ENCODE measurements around the gene SYNGR2.
"Not testable (repeated sequence)": the region's sequence is repeated elsewhere in the genome, so short reads cannot be mapped to it uniquely, and the experiment has no call there.

SYNGR2 gene

DNA sequence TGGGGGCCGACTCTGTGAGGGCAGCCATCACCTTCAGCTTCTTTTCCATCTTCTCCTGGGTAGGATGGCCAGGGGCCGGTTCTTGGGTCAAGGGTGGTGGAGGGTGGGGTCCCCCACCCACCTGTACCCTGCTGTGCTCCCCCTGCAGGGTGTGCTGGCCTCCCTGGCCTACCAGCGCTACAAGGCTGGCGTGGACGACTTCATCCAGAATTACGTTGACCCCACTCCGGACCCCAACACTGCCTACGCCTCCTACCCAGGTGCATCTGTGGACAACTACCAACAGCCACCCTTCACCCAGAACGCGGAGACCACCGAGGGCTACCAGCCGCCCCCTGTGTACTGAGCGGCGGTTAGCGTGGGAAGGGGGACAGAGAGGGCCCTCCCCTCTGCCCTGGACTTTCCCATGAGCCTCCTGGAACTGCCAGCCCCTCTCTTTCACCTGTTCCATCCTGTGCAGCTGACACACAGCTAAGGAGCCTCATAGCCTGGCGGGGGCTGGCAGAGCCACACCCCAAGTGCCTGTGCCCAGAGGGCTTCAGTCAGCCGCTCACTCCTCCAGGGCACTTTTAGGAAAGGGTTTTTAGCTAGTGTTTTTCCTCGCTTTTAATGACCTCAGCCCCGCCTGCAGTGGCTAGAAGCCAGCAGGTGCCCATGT is 3.3 kb downstream of the SYNGR2 start:
- DNase-seq (ENCODE audit: low spot score) = not testable (repeated sequence)

DNA sequence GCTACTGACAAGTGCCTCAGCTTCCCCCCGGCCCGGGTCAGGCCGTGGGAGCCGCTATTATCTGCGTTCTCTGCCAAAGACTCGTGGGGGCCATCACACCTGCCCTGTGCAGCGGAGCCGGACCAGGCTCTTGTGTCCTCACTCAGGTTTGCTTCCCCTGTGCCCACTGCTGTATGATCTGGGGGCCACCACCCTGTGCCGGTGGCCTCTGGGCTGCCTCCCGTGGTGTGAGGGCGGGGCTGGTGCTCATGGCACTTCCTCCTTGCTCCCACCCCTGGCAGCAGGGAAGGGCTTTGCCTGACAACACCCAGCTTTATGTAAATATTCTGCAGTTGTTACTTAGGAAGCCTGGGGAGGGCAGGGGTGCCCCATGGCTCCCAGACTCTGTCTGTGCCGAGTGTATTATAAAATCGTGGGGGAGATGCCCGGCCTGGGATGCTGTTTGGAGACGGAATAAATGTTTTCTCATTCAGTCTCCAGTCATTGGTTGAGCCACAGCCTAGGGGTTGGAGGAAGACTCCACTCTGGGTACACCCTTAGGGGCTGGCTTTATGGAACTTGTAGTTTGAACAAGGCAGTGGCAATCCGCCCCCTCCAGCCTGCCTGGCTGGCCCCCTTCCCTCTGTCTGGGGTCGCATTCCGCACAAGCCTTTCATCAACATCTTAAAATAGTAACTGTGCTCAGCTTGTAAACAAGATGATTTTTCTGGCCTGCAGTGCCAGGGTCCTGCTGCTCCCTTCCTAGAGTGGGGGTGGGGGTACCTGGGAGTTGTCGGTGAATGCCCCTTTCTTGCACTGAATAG is 4.1 kb downstream of the SYNGR2 start:
- no peak for DNase-seq (ENCODE audit: low spot score)

DNA sequence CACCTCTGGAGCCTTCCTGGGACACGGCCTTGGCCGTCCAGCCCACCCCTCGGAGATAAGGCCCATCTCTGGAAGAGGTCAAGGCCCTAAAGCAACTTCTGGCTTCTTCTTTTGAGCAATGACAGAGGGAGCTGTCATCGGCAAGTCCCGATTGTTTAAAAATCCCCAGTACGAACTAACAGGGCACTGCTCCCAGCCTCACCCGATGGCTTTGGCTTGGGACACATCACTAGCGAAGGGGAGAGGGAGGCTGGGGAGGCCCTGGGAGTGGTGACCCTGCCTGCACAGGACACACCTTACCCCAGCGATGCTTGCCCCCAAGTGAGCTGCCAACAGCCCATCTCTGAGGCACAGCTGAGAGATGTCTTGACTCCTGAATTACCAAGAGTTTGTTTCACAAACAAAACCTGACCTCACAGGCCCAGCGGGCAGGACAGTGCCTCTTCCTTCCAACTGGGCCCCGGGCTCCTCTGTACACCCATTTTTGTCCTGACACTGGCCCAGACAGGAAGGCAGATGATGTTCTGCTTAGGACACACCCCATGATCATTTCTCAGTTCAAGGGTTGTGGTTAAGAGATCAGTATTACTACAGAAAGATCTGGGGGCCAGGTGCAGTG is 4.8 kb downstream of the SYNGR2 start:
- DNase-seq (ENCODE audit: low spot score) = no peak

DNA sequence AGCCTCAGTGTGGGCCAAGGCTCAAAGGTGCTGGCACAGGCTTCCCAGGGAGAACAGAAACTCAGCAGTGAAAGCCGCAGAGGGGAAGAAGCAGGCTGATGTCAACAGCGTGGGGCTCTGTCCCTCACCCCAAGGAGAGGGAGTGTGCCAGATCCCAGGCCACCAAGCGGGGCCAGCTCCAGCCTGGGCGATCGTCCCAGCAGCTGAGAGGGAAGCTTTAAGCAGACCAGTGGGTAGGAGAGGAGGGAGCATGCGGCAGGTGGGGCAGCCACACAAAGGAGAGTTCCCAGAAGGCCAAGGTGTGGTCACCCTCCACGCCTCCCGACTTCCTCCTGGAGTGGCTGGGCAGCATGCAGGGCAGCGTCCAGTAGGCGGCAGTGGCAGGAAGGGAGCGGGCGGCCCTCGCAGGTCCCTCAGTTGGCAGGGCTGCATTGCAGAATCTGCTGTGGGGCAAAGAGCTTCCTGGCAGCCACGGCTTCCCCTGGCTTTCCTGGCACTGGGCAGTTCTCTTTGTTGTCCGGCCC is 6.0 kb downstream of the SYNGR2 start:
- DNase-seq (ENCODE audit: low spot score) = no peak

DNA sequence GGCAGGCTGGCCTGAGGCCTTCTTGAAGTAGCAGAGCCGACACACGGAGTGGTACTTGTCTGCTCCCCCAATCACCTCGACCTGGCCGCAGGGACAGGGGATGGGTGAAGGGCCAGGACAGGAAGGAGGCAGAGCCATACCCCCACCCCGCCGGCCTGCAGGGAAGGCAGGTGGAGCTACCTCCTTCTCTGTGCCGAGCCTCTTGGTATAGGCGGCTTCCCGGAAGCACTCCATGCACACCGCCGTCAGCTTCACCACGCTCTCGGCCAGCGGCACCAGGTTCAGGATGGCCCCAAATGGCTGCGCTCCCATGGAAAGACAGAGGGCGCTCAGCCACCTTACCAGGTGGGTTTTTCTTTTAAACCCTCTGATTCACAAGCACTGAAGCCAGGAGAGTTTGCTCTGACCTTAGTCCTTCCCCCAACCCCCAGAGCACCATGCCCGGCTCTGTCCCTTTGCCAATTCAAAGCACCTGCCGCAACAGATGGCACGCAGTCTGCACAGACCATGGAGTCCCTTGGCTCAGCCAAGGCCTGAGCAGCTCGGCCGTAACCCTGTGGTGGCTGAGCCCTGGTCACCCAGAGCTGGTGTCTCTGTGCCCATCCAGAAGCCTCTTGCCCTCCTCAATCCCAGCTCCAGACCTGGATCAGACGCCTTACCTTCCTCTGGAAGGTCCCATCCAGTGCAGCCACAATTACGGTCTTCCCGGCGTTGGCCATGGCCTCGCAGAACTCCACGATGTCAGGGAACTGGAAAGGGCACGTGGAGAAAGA is 6.7 kb downstream of the SYNGR2 start:
- no peak for DNase-seq (ENCODE audit: low spot score)

DNA sequence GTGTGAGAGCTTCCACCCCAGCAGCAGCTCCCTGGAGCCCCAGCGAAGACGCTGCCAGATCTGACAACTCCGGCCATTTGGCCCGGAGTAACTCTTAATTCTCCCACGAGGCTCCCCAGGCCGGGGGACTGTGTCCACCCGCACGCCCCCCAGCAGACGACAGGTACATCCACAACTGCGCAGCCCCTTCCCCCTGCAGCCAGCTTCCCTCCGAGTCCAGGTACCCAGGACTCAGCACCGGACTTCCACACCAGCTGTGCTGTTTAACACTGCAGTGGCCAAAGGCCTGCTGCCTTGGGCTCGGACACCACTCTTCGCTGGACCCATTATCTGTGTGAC is 7.2 kb downstream of the SYNGR2 start:
- DNase-seq (ENCODE audit: low spot score) = no peak

DNA sequence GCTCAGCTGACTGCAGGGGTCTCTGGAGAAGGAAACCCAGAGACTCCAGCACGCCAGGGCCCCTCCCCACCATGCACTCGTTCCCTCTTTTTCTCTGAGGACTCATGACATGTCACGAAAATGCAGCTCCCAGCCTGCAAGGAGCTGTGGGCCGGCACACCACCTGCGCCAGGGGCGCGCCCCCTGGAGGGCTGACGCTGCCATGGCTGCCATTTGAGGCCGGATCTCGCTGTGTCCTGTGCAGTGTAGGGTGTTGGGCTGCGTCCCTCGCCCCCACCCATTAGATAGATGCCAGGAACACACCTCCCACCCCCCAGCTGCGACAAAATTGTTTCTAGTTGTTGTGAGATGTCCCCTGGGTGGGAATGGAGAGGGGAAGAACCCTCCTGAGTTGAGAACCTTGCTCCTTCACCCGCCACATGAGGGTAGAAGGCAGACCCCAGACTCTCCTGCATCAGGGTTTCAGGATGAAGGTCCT is 8.2 kb downstream of the SYNGR2 start:
- peak; percentile 89 for DNase-seq (ENCODE audit: low spot score)

DNA sequence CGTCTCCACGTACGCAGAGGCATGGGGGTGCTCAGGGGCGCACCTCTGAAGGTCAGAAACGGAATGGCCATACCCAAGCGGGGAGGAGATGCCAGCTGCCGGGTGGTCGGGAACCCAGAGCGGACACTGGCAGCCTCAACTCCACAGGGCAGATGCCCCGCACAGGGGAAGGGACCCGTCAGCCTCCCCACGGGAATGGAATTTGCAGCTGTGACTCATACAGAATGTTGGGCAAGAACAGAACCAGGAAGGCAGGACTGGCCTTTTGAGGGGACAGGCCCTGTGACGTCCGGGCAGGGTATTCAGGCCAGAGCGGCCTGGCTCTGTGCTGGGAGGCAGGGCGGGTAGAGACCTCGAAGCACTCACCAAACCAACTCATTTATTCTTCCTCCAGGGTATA is 11.0 kb downstream of the SYNGR2 start:
- no peak for DNase-seq (ENCODE audit: low spot score)

DNA sequence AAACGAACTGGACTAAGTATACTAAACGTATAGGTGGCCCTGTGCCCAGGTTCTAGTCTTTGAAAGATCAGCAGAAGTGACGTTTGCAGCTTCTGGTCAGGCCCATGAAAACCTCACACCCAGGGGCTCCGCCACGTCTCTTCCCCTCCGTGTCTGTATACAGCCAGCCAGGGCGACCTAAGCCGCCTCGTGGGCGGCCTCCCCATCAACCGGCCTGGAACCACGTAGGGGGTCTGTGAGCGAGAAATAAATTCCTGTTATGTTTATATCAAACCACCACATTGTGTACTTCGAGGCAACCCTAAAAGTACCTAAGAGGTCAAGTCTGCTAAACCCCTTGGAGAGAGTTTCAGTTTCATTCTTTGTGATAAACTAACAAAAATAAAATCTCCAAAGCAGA is 11.7 kb downstream of the SYNGR2 start:
- DNase-seq (ENCODE audit: low spot score) = no peak

DNA sequence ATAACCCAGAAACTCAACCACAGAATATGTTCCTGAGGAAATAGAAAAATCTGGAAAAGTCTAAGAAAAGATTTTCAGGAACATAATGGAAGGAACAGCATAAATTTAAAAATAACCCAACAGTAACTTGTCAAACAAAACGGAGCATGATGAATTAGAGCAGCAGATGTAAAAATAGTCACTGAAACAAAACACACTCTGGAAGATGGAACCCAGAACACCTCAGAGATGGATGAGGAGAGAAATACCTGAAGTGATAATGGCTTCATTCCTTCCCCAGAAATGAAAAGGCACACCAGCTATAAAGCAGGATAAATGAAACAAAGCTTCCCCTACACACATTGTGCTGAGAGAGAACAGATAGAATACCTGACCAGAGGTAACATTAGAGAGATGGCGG is 12.1 kb downstream of the SYNGR2 start:
- no peak for DNase-seq (ENCODE audit: low spot score)

DNA sequence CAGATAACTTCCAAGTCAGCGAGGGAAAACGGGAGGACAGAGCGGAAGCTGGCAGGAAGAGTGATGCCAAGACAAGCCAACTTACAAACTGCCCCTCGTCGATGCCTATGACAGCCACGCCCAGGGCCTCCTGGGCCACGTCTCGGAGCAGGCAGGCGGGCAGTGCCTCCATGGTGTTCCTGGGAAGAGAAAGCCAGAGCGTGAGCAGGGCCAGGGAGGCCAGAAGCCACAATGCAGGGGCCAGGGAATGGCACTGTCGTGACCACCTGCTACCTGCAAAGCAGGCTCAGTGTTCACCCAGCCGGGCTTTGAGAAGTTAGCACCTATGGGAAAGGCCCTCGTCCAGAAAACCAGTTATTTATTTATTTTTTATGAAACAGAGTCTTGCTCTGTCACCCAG is 14.1 kb downstream of the SYNGR2 start:
- no peak for DNase-seq (ENCODE audit: low spot score)

DNA sequence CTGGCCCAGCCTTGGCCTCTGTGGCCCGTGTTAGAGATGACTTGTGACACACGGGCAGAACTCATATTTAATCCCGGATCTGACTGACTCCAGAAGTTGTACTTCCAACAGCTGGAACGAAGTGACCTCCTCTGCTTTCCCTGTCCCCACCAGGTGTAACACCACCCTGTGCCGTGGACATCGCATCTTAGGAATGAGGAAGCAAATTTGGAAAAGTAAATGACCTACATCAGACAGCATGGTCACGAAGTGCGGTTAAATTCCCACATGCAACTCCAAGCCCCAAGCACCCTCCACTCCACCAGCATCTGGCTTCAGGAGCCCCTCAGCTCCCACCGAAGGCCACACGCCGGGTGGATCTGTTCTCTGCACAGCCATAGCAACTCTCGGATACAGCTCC is 15.5 kb downstream of the SYNGR2 start:
- no peak for DNase-seq (ENCODE audit: low spot score)

DNA sequence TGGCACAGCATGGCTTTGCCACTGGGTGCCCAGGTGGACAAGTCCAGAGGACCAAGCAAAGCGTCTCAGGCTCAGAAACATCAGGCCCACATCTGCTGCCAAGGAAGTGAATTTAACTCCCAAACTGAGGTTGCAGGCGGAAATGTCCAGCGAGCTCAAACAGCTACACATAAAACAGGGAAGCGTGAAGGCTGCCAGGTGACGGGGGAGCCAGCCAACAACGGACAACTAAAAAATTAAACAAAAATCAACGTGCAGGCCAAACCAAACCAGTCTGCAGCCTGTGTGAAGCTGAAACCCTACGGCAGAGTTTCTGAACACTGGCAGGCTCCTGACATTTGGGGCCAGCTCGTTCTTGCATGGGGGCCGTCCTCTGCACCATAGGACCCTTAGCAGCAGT is 16.0 kb downstream of the SYNGR2 start:
- no peak for DNase-seq (ENCODE audit: low spot score)

DNA sequence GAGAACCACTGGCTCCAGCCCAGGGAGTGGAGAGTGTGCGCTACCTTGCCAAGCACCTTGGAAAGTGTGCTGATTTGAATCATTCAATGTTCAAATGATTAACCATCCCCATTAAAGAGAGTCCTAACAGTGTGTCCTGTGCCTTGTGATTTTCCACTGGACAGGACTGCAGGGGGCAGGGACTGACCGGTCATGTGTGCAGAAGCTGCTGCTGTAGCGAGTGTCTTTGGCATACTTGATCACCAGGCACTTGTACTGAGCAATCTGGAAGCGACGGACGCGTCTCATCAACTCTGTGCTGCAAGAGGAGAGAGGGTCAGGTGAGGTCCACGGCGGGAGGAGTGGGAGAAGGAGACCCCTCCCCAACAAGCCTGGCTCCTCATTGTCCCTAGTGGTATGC is 16.5 kb downstream of the SYNGR2 start:
- DNase-seq (ENCODE audit: low spot score) = no peak

DNA sequence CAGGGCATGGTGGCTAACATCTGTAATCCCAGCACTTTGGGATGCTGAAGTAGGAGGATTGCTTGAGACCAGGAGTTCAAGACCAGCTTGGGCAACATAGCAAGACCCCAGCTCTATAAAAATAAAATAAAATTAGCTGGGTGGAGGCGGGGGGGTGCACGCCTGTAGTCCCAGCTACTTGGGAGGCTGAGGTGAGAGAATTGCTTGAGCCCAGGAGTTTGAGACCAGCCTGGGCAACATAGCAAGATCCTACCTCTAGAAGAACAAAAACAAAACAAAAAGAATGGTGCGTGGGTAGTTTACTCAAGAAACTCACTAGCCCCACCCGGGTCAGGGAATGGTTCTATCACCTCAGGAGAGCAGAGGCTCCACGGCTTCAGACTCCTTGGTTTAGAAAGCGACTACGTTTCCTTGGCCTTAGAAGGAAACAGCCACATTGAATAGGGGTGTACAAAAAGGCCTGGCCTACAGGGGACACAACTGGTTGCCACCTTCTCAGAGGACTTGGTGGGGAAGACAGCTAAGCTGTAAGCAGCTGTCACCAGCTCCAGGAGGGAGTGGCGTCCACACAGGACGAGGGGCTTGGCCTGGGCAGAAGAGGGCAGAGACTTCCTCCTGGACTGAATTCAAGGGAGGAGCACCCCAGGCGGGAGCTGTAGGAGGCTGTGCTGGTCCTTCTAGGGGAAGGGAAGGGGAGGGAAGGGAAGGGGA is 17.8 kb downstream of the SYNGR2 start:
- no peak for DNase-seq (ENCODE audit: low spot score)

DNA sequence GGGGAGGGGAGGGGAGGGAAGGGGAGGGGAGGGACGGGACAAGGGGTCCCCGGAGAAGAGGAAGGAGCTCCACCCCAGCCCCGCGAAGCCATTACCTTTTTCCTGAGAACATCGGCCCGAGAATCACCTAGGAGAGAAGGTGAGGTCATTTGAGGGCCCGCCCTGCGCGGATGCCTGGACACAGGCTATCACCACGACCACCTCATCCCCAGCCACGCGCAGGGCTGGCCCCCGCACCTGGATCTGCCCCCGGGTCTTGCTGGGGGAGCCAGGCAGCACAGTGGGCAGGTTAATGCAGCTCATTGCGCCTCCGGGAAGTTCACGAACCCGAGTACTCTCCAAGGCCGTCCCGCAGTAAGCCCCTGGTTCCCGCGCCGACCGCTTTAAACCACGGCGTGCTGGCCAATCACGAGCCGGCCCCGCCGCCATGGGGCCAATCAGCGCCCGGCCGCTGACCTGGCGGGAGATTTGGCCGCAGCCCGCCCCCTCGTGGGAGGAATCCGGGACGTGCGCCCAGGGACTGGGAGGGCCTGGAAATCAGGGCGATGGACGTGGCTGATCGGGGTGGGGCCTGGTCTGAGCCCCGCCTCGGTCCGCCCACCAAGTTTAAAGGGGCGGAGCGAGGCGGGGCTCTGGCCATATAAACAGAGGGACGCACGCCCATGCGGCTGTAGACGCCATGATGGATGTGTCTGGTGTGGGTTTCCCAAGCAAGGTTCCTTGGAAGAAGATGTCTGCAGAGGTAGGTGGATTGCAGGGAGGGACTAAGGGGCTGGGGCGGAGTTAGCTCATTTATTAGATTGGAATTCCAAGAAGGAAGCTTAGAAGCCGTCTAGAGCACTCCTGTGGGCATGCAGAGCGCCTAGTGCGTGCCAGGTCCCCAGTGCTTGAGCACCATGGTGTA is 18.6 kb downstream of the SYNGR2 start, which contains the start of the genes AFMID and TK1:
TSS of gene AFMID (plus strand) at position 671 of the 904 bp plus-strand sequence. CDS start at position 680, 9 bp downstream.
TSS of gene TK1 (minus strand) at position 361 of the 904 bp plus-strand sequence. CDS start at position 303, 58 bp downstream.
- peak; percentile 100 for DNase-seq (ENCODE audit: low spot score)

DNA sequence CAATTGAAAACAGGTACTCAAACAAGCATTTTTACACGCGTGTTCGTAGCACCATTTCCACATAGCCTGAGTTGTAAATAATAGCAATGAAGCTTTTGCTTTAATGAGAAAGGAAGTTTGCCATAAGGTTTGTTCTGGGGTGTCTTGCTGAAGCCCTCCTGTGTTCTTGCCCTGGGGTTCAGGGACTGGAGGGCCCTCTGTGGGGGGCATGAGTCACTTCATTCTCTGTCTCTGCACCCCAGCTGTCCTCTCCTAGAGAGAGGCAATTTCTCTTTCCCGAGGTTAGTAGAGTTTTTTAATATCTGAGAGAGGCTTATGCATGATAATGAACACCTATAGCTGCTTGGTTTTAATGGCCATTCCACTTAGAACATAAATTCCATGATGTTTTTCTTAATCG is 28.3 kb downstream of the SYNGR2 start:
- DNase-seq (ENCODE audit: low spot score) = no peak

DNA sequence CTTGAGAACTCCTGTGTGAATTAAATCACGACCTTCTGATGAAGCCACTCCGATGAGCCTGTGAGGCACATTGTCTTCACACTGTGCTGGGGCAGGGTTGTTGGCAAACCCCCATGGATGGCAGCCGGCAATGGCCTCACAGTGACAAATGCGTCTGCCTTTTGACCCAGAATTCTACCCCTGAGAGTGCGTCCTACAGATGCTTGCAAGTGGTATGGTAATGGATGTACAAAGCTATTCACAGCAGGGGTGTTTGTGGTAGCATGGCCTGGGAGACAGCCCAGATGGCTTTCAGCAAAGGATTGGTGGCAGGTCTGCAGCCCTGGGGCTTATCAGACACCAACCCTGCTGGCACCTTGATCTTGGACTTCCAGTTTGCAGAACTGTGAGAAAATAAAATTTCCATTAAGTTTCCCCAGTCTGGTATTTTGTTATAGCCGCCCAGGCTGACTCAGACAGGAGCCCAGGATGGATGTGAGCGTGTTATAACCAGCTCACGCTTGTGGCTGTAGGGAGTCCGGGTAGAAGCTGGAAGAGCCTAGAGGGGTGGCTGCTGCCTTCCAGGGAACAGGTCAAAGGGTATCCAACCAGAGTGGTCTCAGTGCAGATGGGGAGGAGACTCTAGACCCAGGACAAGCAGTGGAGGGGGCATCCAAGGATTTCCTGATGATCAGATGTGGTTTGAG is 28.9 kb downstream of the SYNGR2 start:
- no peak for DNase-seq (ENCODE audit: low spot score)

DNA sequence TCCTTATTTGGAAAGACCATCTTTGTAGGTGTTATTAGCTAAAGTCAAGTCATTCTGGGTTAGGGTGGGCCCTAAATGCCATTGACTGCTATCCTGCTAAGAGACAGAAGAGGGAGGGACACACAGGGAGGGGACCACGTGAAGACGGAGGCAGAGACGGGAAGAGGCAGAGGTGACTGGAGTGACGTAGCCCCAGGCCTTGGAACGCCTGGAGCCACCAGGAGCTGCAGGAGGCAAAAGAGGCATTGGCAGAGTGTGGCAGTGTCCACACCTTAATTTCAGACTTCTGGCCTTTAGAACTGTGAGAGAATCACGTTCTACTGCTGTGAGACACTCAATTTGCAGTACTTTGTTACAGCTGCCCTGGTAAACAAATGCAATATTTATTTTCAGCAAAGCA is 32.1 kb downstream of the SYNGR2 start:
- no peak for DNase-seq (ENCODE audit: low spot score)

DNA sequence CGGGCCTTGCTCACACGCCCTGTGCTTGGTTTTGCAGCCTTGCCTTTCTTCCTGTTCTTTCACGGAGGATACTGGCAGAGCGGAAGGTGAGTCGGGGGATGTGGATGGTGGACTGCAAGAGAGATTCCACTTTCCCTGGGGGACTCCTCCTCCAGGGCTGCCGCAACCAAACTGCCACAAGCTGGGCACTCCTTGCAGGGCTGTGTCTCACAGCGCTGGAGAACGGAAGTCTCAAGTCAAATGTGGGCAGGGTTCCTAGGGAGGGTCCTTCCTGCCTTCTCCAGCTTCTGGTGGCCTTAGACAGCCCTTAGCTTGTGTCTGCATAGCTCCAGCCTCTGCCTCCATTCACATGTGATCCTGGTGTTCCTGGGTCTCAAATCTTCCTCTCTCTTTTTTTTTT is 34.3 kb downstream of the SYNGR2 start:
- no peak for DNase-seq (ENCODE audit: low spot score)

Measured in ecto neural progenitor cell (in vitro differentiated cells).